ENCODE results near the gene RPL22L1. TPM values are rescaled to one million over a fixed set of nuclear protein-coding genes. Genes with fewer than 3 reads are reported as not detected.

The RPL22L1 gene
- polyA plus RNA-seq, 1 donor from 2014 or later: 86.6 TPM

GRCh38 chr3:170908235-170909116, 38.5 kb upstream of the RPL22L1 start, which contains the start of gene EIF5A2:
Gene EIF5A2 (minus strand): TSS chr3:170908637. CDS start chr3:170907806, 831 bp downstream.
- TF ChIP-seq SMC3 (conservative IDR thresholded peaks at IDR 0.05; ENCODE audit: poor library complexity): no peak
- TF ChIP-seq CTCF (IDR thresholded peaks at IDR 0.05; ENCODE audit: poor library complexity, severe bottlenecking): no peak
- TF ChIP-seq MXI1 (conservative IDR thresholded peaks at IDR 0.05; ENCODE audit: poor library complexity, severe bottlenecking): peak; percentile 56
- no peak for TF ChIP-seq TAF1 (IDR thresholded peaks at IDR 0.05; ENCODE audit: low read depth)
- peak; percentile 26 for TF ChIP-seq RAD21 (conservative IDR thresholded peaks at IDR 0.05)
- no peak for TF ChIP-seq EZH2 (IDR thresholded peaks at IDR 0.05; ENCODE audit: borderline replicate concordance, insufficient read depth, low read length, poor library complexity, severe bottlenecking)
- no peak for TF ChIP-seq POLR2AphosphoS5 (IDR thresholded peaks at IDR 0.05)
- TF ChIP-seq, protein P1, sequence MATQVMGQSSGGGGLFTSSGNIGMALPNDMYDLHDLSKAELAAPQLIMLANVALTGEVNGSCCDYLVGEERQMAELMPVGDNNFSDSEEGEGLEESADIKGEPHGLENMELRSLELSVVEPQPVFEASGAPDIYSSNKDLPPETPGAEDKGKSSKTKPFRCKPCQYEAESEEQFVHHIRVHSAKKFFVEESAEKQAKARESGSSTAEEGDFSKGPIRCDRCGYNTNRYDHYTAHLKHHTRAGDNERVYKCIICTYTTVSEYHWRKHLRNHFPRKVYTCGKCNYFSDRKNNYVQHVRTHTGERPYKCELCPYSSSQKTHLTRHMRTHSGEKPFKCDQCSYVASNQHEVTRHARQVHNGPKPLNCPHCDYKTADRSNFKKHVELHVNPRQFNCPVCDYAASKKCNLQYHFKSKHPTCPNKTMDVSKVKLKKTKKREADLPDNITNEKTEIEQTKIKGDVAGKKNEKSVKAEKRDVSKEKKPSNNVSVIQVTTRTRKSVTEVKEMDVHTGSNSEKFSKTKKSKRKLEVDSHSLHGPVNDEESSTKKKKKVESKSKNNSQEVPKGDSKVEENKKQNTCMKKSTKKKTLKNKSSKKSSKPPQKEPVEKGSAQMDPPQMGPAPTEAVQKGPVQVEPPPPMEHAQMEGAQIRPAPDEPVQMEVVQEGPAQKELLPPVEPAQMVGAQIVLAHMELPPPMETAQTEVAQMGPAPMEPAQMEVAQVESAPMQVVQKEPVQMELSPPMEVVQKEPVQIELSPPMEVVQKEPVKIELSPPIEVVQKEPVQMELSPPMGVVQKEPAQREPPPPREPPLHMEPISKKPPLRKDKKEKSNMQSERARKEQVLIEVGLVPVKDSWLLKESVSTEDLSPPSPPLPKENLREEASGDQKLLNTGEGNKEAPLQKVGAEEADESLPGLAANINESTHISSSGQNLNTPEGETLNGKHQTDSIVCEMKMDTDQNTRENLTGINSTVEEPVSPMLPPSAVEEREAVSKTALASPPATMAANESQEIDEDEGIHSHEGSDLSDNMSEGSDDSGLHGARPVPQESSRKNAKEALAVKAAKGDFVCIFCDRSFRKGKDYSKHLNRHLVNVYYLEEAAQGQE (IDR thresholded peaks at IDR 0.05; ENCODE audit: borderline replicate concordance): no peak
- TF ChIP-seq EP300 (conservative IDR thresholded peaks at IDR 0.05; ENCODE audit: poor library complexity, severe bottlenecking): no peak
- peaks cover 11% of the 10 kb centered on the region for H3K27me3 ChIP-seq (ENCODE audit: insufficient read depth, low read depth, low read length)

DNA sequence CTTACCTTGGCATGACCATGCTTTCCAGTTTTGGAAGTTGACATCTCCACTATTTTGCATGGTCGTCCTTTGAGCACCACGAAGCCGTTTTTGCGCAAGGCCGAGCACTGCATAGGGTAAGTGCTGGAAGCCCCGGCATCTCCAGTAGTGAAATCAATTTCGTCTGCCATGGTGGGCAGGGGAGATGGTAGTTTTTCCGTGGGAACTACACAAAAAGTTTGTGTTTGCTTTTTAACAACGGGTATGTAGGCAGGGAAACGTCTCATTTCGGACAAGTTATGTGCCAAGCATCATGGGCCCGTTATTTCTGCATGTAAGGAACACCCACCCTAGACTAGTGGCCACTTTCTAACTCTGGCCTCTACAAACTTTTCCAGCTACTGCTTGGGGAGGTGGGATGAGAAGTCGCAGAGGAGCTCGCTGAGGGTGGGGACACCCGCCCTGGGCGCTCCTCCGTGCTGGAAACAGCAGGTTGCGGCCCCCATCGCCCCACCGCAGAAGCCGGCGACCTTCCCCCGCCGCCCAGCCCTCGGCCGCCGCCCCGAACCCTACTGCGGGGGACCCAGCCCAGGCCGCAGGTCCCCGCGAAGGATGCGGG, 37.7 kb upstream of the RPL22L1 start:
- peaks cover 11% of the 10 kb centered on the region for H3K27me3 ChIP-seq (ENCODE audit: insufficient read depth, low read depth, low read length)
- no peaks in the 10 kb centered on the region for H3K79me2 ChIP-seq (replicated peaks; ENCODE audit: insufficient read depth, low read length)
- TF ChIP-seq, protein P1 (IDR thresholded peaks at IDR 0.05; ENCODE audit: borderline replicate concordance): no peak
- TF ChIP-seq CTCF (IDR thresholded peaks at IDR 0.05; ENCODE audit: poor library complexity, severe bottlenecking): no peak
- TF ChIP-seq EP300 (conservative IDR thresholded peaks at IDR 0.05; ENCODE audit: poor library complexity, severe bottlenecking): no peak
- no peak for TF ChIP-seq MXI1 (conservative IDR thresholded peaks at IDR 0.05; ENCODE audit: poor library complexity, severe bottlenecking)
- no peak for TF ChIP-seq RAD21 (conservative IDR thresholded peaks at IDR 0.05)
- no peak for TF ChIP-seq SMC3 (conservative IDR thresholded peaks at IDR 0.05; ENCODE audit: poor library complexity)
- TF ChIP-seq TAF1 (IDR thresholded peaks at IDR 0.05; ENCODE audit: low read depth): no peak
- no peak for TF ChIP-seq EZH2 (IDR thresholded peaks at IDR 0.05; ENCODE audit: borderline replicate concordance, insufficient read depth, low read length, poor library complexity, severe bottlenecking)
- no peak for TF ChIP-seq POLR2AphosphoS5 (IDR thresholded peaks at IDR 0.05)
- peak overlapping the region; percentile 55 for H3K9ac ChIP-seq (ENCODE audit: low read length)
- H3K4me2 ChIP-seq (ENCODE audit: low read length): peak overlapping the region; percentile 38
- no peaks in the 10 kb centered on the region for H4K20me1 ChIP-seq (ENCODE audit: insufficient read depth)
- H3K27ac ChIP-seq (ENCODE audit: low read length): no peak overlapping the region
- peak overlapping the region; percentile 84 for H3K4me3 ChIP-seq (ENCODE audit: low read length)
- no peaks in the 10 kb centered on the region for H3K36me3 ChIP-seq (ENCODE audit: insufficient read depth, low read length)
- no peak overlapping the region for H2AFZ ChIP-seq (ENCODE audit: low read depth, low read length)
- no peaks in the 10 kb centered on the region for H3F3A ChIP-seq (ENCODE audit: insufficient read depth, low read length, poor library complexity, severe bottlenecking)
- H3K9me2 ChIP-seq (ENCODE audit: insufficient read depth, low read length): no peaks in the 10 kb centered on the region
- H3K9me3 ChIP-seq (ENCODE audit: low read length): peaks cover 4% of the 10 kb centered on the region

More at GRCh38 chr3:170908235-170909116, 38.5 kb upstream of the RPL22L1 start, which contains the start of gene EIF5A2:
- H3K9me2 ChIP-seq (ENCODE audit: insufficient read depth, low read length): no peaks in the 10 kb centered on the region
- H3K9me3 ChIP-seq (ENCODE audit: low read length): peaks cover 4% of the 10 kb centered on the region
- peak within 1 kb of the TSS; percentile 16 for H2AFZ ChIP-seq (ENCODE audit: low read depth, low read length)
- H3K36me3 ChIP-seq (ENCODE audit: insufficient read depth, low read length): no peaks in the 10 kb centered on the region
- H3K4me2 ChIP-seq (ENCODE audit: low read length): peak within 1 kb of the TSS; percentile 38
- H3K9ac ChIP-seq (ENCODE audit: low read length): peak within 1 kb of the TSS; percentile 55
- H3F3A ChIP-seq (ENCODE audit: insufficient read depth, low read length, poor library complexity, severe bottlenecking): no peaks in the 10 kb centered on the region
- no peak within 1 kb of the TSS for H3K27ac ChIP-seq (ENCODE audit: low read length)
- peak within 1 kb of the TSS; percentile 84 for H3K4me3 ChIP-seq (ENCODE audit: low read length)
- no peaks in the 10 kb centered on the region for H4K20me1 ChIP-seq (ENCODE audit: insufficient read depth)
- H3K79me2 ChIP-seq (replicated peaks; ENCODE audit: insufficient read depth, low read length): no peaks in the 10 kb centered on the region

Data from neural cell (in vitro differentiated cells).